HCT116 (cell line): ENCODE data around the gene PCCA. TPM values are rescaled to one million over a fixed set of nuclear protein-coding genes. Genes with fewer than 3 reads are reported as not detected.
"Not testable (repeated sequence)": the region's sequence is repeated elsewhere in the genome, so short reads cannot be mapped to it uniquely, and the experiment has no call there.

ENCODE experiments used
- ATAC-seq: fragments of 200-7000 bp; cut with Tn5 transposase; 2 replicates; pipeline ENCODE4 v1.9.1; 2020; ENCODE audit warnings: mild to moderate bottlenecking, moderate library complexity
- BruUV-seq: library from RNA; stranded (reverse); fragments of 400-500 nt; replicated peaks from 2 replicates; lab custom pipeline; 2021; lab: Mats Ljungman, UMichigan
- CTCF ChIA-PET: fragments of 300-600 bp; sonication (Branson Sonifier 250); formaldehyde crosslinking; loops from one replicate; lab custom pipeline; 2021; ENCODE audit warnings: antibody characterized with exemption; lab: Charles Lee
- POLR2A ChIA-PET: fragments of 300-600, 350-600 bp; sonication (Branson Sonifier 250); formaldehyde crosslinking; loops from one replicate; lab custom pipeline; 2021; ENCODE audit warnings: antibody characterized with exemption; lab: Charles Lee
- RAD21 ChIA-PET, 2 experiments: fragments of 300-600 bp; sonication (Branson Sonifier 250); formaldehyde crosslinking; loops; one replicate each; lab custom pipeline; 2023; ENCODE audit warnings: low total read pairs in 2 of 2; ENCODE audit not compliant: uncharacterized antibody in 2 of 2, unreplicated experiment in 2 of 2, low non-redundant PET in 1 of 2; lab: Charles Lee
- DNase-seq: peaks from one replicate; pipeline ENCODE4 v3.0.0-alpha.2; 2010; ENCODE audit warnings: low read depth, low spot score
- H2AFZ ChIP-seq: fragments of 200-600 bp; shearing (Covaris generic), sonication (generic); 2 replicates; pipeline ENCODE4 v1.6.1; 2017; ENCODE audit warnings: low read depth, mixed run types, mixed read lengths, antibody characterized with exemption, low read length; ENCODE audit not compliant: poor library complexity, severe bottlenecking
- H3K27ac ChIP-seq: 2 replicates; pipeline ENCODE4 v1.5.1; 2012; ENCODE audit warnings: low read depth, low read length
- H3K27me3 ChIP-seq: fragments of 200-600 bp; sonication (generic); 2 replicates; pipeline ENCODE4 v1.6.1; 2016; ENCODE audit warnings: mixed run types, low read length, mixed read lengths; ENCODE audit not compliant: insufficient read depth
- H3K36me3 ChIP-seq, 2 experiments: fragments of 200-500 bp in 1 of 2; fragments of 200-600 bp in 1 of 2; sonication (Bioruptor generic) in 1 of 2; sonication (generic) in 1 of 2; 2 replicates each; pipeline versions ENCODE4 v1.5.1 to v1.6.1; 2014 to 2016; ENCODE audit warnings: low read length in 2 of 2, inconsistent platforms in 1 of 2, mixed read lengths in 1 of 2, mixed run types in 1 of 2; ENCODE audit not compliant: insufficient read depth in 2 of 2, control insufficient read depth in 1 of 2
- H3K4me1 ChIP-seq, 2 experiments: fragments of 200-600 bp in 1 of 2; sonication (generic) in 1 of 2; 2 replicates each; pipeline versions ENCODE4 v1.5.1 to v1.6.1; 2012 to 2017; ENCODE audit warnings: low read length in 2 of 2, inconsistent platforms in 1 of 2, mild to moderate bottlenecking in 1 of 2, mixed read lengths in 1 of 2, mixed run types in 1 of 2, moderate library complexity in 1 of 2; ENCODE audit not compliant: insufficient read depth in 2 of 2, control insufficient read depth in 1 of 2
- H3K4me2 ChIP-seq: fragments of 200-600 bp; sonication (generic); 2 replicates; pipeline ENCODE4 v1.6.1; 2017; ENCODE audit warnings: mixed run types, low read length, mixed read lengths
- H3K4me3 ChIP-seq, 2 experiments: fragments of 200-600 bp in 1 of 2; sonication (generic) in 1 of 2; replicated peaks in 1 of 2; 2 replicates each; pipeline ENCODE4 v1.5.1; 2011 to 2016; ENCODE audit warnings: low read length in 2 of 2, control low read depth in 1 of 2, low read depth in 1 of 2, mild to moderate bottlenecking in 1 of 2, mixed read lengths in 1 of 2, mixed run types in 1 of 2
- H3K79me2 ChIP-seq: fragments of 200-600 bp; sonication (generic); 2 replicates; pipeline ENCODE4 v1.6.1; 2017; ENCODE audit warnings: mild to moderate bottlenecking, mixed run types, low read length, moderate library complexity, mixed read lengths; ENCODE audit not compliant: insufficient read depth
- H3K9ac ChIP-seq: fragments of 200-600 bp; sonication (generic); 2 replicates; pipeline ENCODE4 v1.6.1; 2016; ENCODE audit warnings: low read length, mixed read lengths
- H3K9me2 ChIP-seq: fragments of 200-600 bp; sonication (generic), shearing (Covaris generic); 2 replicates; pipeline ENCODE4 v1.6.1; 2017; ENCODE audit warnings: mixed run types, mild to moderate bottlenecking, moderate library complexity; ENCODE audit not compliant: insufficient read depth
- H3K9me3 ChIP-seq, 2 experiments: fragments of 200-500 bp in 1 of 2; fragments of 200-600 bp in 1 of 2; sonication (Bioruptor generic) in 1 of 2; sonication (generic) in 1 of 2; 2 replicates each; pipeline ENCODE4 v1.6.1; 2014 to 2017; ENCODE audit warnings: low read length in 2 of 2, mixed read lengths in 2 of 2, inconsistent platforms in 1 of 2, low read depth in 1 of 2, mild to moderate bottlenecking in 1 of 2, mixed run types in 1 of 2, moderate library complexity in 1 of 2; ENCODE audit not compliant: control insufficient read depth in 1 of 2, insufficient read depth in 1 of 2
- H4K20me1 ChIP-seq: fragments of 200-600 bp; sonication (generic), shearing (Covaris generic); 2 replicates; pipeline ENCODE4 v1.6.1; 2017; ENCODE audit warnings: mixed run types, mild to moderate bottlenecking, moderate library complexity; ENCODE audit not compliant: insufficient read depth
- CEBPB ChIP-seq: IDR thresholded peaks from 2 replicates; pipeline ENCODE4 v1.6.1; 2012; ENCODE audit warnings: low read depth
- EZH2 ChIP-seq: fragments of 200-600 bp; sonication (generic); IDR thresholded peaks from 2 replicates; pipeline ENCODE4 v1.6.1; 2017; ENCODE audit warnings: antibody characterized with exemption, mixed run types
- SIN3A ChIP-seq: IDR thresholded peaks from 2 replicates; pipeline ENCODE4 v1.6.1; 2012; ENCODE audit warnings: low read depth
- SP1 ChIP-seq: IDR thresholded peaks from 2 replicates; pipeline ENCODE4 v1.6.1; 2012; ENCODE audit warnings: low read depth
- ZFX ChIP-seq: fragments of 450-650 bp; IDR thresholded peaks from 2 replicates; pipeline ENCODE4 v1.6.1; 2017
- intact Hi-C: fragments of 100-400 bp; cut with micrococcal nuclease; formaldehyde crosslinking; loops from 2 replicates; pipeline ENCODE4 v1.10.0; 2022
- total RNA-seq: library from RNA; stranded (reverse); gene quantifications from one replicate; pipeline ENCODE4 v1.2.1, GENCODE V29; 2021; ENCODE audit not compliant: unreplicated experiment

PCCA gene
- total RNA-seq, 1 experiment from 2014 or later = 23.0 TPM

- POLR2A ChIA-PET, H3K4me3 ChIP-seq, H3K27me3 ChIP-seq, H3K9me3 ChIP-seq, CTCF ChIA-PET, H3K79me2 ChIP-seq, intact Hi-C loops, H4K20me1 ChIP-seq, H3K27ac ChIP-seq, DNase-seq, H3K4me1 ChIP-seq, H3K9ac ChIP-seq, H2AFZ ChIP-seq, RAD21 ChIA-PET, H3K4me2 ChIP-seq, H3K36me3 ChIP-seq, ATAC-seq, H3K9me2 ChIP-seq, BruUV-seq: not testable (repeated sequence)
Measured at GRCh38 chr13:100079003-100079402, 9.9 kb upstream of the PCCA start.

DNA sequence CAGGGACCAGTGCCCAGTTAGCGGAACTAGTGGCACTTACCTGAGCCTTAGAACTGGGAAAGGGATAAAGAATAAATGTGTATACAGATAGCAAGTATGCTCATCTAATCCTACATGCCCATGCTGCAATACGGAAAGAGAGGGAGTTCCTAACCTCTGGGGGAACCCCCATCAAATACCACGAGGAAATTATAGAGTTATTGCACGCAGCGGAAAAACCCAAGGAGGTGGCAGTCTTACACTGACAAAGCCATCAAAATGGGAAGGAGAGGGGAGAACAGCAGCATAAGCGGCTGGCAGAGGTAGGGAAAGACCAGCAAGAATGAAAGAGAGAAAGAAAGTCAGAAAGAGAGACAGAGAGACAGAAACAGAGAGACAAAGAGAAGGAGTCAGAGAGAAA, 5.5 kb upstream of the PCCA start:
- H3K9me3 ChIP-seq, H3K4me1 ChIP-seq, DNase-seq, H3K79me2 ChIP-seq, H3K36me3 ChIP-seq, CTCF ChIA-PET, H3K4me3 ChIP-seq, POLR2A ChIA-PET, BruUV-seq, RAD21 ChIA-PET, H3K9ac ChIP-seq, ATAC-seq, H3K27me3 ChIP-seq, H4K20me1 ChIP-seq, H2AFZ ChIP-seq, intact Hi-C loops, H3K27ac ChIP-seq, H3K4me2 ChIP-seq, H3K9me2 ChIP-seq: not testable (repeated sequence)

DNA sequence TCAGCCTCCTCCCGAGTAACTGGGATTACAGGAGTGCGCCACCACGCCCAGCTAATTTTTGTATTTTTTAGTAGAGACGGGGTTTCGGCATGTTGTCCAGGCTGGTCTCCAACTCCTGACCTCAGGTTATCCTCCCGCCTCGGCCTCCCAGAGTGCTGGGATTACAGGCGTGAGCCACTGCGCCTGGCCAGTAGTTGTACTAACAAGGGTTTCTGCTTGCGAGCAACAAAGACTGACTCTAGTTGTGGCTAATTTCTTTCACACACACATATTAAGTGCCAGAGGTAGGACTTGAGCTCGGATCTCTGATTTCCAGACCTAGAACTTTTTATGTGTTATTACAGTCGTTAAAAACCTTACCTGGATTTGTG, 635 bp upstream of the PCCA start:
- Histone ChIP-seq H3K4me2 (peak overlapping the region; percentile 93), H3K9me3 (no peaks in the 10 kb centered on the region), H3K36me3 (peaks cover 0 to 5% of the 10 kb centered on the region in 2 experiments; a peak in 2 of 4 replicates), H3K27me3 (no peaks in the 10 kb centered on the region), H4K20me1 (no peaks in the 10 kb centered on the region), H3K9ac (peak overlapping the region; percentile 72), H3K4me3 (peak overlapping the region; percentile 73 to 82), H3K79me2 (peaks cover 39% of the 10 kb centered on the region), H3K4me1 (peaks cover 20 to 22% of the 10 kb centered on the region in 2 experiments), H3K27ac (peak overlapping the region; percentile 57), H2AFZ (peak overlapping the region; percentile 83), H3K9me2 (no peaks in the 10 kb centered on the region)
- ChIA-PET CTCF (interaction anchor here (0.8 to 1.3 kb wide), 2 partner anchors 11 to 427 kb away, joined by 3 to 4 read pairs; no protein-coding TSS in a partner anchor), POLR2A (interaction anchor here (3.5 kb wide), 1 partner anchor 10 kb away, joined by 20 read pairs; no protein-coding TSS in a partner anchor), RAD21 (no interaction called here)
- no peak for DNase-seq
- peak; percentile 17 for ATAC-seq
- TF ChIP-seq SP1 = no peak
- TF ChIP-seq ZFX = no peak
- TF ChIP-seq SIN3A = no peak
- TF ChIP-seq EZH2 = no peak
- TF ChIP-seq CEBPB = no peak
- TSS peak; percentile 43 for BruUV-seq
- intact Hi-C loops = loop anchor here (2.0 kb wide), 1 partner anchor 427 kb away; no protein-coding TSS in a partner anchor
